M059J (cell line): Measurements from ENCODE around the gene LHFPL6. TPM values are rescaled to one million over a fixed set of nuclear protein-coding genes. Genes with fewer than 3 reads are reported as not detected.
A peak's percentile ranks its signal among the peaks of the same experiment; 100 is the strongest.

ENCODE experiments used
- DNase-seq: peaks from one replicate; pipeline ENCODE4 v3.0.0-alpha.2; 2012; ENCODE audit warnings: low read depth
- total RNA-seq: library from RNA; depleted of rRNA; stranded (reverse); fragments of >200 nt; shearing (Covaris generic); gene quantifications from 2 replicates; pipeline ENCODE4 v1.2.3, GENCODE V29; 2014

The LHFPL6 gene
- total RNA-seq, 1 experiment from 2014 or later = 39.0 TPM

DNA sequence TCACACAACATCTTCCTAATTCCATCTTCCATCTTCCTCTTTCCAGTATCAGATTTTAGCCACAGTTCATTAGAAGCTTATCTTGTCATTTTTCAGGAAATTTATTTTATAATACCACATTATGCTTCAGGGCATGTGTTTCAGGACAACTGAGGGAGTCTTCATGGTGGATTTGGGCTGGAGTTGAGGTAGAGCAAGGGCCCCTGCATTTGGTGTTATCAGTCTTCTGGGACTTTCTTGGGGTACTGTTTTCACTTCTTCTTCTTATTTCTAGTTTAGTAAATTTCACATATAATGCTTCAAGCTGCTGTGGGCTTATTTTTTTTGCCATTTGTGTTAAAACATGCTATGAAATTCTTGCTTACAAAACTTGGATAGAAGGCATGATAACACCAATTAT is 188.7 kb downstream of the LHFPL6 start:
- DNase-seq = no peak

DNA sequence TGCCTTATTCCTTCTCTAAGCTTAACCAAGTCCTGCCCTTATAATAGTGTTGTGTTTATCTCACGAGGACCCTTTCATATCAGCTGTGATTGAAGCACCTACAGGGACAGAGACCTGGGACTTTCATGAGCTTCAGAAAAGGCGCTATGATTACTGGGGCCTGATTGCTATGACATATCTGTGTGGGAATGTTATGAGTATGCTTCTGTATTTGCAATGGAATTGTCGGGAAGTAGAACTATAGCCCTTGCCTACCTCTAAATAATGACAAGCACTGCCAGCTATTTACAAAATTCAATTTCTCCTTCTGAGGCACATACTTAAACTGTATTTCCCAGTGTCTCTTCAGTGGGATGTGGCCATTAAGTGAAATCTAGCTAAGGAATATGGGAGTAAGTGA is 191.5 kb downstream of the LHFPL6 start:
- no peak for DNase-seq

DNA sequence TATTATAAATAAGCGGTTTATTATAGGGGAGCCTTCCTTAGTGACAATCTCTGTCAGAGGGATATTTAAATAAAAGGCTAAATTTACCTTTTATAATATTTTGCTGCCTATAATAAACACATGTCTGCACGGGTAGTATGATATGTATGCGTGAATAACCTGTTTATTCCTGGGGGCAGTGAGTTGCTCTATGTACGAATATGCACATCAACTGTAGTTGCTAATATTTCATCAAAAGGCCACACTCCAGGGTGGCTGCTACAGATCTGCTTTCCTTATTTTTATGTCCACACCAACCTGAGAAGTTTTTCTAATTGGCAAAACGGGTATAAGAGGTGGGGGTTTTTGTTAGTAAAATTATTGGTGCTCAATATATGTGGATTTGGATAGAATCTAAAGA is 192.0 kb downstream of the LHFPL6 start:
- DNase-seq = no peak

DNA sequence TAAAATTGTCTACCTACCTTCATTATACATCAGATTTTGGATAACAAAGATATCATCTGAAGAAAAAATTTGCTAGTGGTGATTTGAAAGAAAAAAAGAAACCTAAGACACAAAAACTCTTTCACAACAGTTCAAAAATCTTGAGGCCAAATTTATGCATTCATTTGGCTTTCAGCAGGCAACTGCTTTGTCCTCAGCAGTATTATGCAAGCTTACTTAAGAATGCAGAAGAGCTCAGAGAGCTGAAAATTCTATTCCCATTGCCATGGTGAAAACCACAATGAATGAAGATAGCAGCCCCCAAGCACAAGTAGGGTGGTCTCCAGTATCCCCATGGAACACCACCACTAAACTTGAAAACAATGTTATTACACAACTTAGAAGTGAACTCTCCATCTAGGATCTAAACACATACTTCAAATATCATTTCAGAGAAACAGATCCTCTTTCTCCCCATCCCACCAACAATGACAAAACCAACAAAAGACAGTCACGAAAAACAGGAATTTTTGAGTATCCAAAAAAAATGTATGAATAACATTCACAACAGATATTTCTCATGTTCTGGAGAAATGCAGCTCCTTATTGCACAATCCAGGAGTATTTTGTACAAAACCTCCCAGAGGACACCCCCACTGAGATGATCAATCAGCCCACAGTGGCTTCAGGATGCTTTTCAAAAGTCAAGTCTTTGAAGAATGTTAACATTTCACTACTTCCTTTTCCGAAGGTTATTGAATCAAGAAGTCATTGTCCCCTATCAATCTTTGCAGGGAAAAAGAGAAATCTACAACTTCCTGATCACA is 192.7 kb downstream of the LHFPL6 start:
- DNase-seq = no peak

DNA sequence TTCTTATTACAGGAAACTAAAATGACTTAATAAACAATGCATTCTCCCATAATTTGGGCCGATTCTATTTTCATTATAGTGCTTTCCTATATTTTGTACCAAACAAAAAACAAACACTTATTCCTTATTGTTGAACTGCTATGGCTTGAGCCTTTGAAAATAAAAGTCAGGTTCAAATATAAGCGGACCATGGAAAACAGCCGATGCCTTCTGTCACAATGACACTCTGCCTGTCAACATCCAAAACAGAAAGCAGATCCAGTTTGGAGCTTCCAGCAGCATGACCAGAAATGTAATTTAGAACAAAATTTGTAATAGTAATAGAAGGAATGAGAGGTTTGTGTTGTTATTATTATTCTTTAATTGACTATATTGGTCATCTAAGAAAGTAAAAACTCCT is 194.5 kb downstream of the LHFPL6 start:
- DNase-seq = no peak

GRCh38 chr13:39407786-39408185 is 195.2 kb downstream of the LHFPL6 start:
- DNase-seq = no peak

GRCh38 chr13:39407138-39407537 is 195.9 kb downstream of the LHFPL6 start:
- DNase-seq = no peak

GRCh38 chr13:39406688-39407087 is 196.3 kb downstream of the LHFPL6 start:
- peak; percentile 11 for DNase-seq

GRCh38 chr13:39405596-39406205 is 197.3 kb downstream of the LHFPL6 start:
- peak; percentile 3 for DNase-seq

DNA sequence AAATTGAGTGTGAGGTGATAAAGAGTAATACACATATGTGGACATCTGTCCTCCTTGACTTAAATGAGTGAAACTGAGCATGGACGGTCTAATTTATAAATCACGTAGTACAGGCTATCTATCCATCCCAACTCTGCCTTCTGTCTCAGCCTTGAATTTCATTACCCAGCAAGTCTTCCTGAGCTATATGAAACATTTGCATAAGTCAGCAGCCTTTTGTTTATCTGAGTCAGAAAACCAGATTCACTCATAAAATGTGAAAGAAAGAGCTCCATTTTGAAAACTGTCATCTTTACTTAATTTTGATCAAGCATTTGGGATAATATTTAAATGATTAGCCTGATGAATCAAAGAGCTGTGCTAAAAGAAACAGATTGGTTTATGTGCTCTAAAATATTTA is 197.9 kb downstream of the LHFPL6 start:
- no peak for DNase-seq

DNA sequence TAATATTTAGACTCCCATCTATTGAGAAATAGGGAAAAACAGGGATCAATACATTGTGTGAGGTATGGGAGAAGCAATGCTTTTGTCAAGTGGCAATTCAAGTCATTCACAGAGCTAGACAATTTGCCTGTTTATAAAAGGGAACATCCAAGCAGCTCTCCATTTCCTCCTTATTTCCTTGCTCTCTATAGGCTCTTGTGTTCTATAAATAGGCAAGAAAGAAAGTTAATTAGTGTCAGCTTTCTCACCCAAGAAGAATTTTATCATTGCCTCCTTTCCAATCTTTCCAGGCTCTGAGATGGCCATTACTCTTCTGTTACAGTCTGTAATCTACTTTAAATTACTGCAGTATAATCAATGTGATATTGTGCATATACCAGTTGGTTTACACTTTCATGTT is 199.9 kb downstream of the LHFPL6 start:
- DNase-seq = no peak

DNA sequence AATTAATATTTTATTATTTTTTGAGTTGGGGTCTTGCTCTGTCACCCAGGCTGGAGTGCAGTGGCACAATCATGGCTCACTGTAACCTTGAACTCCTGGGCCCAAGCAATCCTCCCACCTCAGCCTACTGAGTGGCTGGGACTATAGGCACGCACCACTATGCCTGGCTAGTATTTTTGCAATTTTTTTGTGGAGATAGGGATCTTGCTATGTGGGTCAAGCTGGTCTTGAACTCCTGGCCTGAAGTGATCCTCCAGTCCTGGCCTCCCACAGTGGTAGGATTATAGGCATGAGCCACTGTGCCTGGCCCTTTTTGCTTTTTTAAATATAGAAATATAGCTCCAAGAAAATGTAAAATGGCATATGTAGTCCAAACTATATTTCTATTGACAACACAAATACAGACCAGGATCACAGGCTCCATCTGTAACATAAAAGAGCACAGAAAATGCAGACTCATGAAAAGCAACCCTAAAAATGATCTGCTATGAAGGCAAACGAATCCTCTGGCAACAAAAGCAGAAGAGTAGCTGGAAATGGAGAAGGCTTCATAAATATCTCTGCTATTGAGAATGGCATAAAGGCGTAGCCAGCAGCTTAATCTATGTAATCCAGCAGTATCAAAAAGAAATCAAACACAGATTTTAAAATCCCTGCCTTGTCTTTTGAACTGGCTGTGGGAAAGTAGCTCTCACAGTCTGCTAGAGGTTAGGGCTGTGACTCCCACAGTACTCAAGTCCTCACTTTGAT is 200.6 kb downstream of the LHFPL6 start:
- DNase-seq = no peak

- DNase-seq = no peak
These were observed 201.2 kb downstream of the LHFPL6 start for GRCh38 chr13:39401756-39402155.

GRCh38 chr13:39401046-39401705 is 201.8 kb downstream of the LHFPL6 start:
- no peak for DNase-seq

DNA sequence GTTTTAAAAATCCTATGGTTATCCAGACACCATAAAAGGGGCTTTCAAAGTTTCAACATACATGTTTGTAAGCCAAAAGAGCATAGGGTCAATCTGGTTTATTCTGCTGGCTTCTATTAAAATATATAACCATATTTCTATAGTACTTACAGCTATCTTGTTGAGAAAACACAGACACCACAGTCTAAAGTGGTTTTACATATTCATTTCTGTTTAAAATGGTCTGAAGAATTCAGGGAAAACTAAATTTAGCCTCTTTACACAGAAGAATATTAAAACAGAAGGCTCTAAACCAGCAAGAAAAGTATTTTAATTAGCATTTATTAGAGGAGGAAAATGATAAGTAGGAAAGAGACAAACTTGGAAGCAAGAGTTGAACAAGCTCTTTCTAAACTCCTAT is 203.9 kb downstream of the LHFPL6 start:
- no peak for DNase-seq

DNA sequence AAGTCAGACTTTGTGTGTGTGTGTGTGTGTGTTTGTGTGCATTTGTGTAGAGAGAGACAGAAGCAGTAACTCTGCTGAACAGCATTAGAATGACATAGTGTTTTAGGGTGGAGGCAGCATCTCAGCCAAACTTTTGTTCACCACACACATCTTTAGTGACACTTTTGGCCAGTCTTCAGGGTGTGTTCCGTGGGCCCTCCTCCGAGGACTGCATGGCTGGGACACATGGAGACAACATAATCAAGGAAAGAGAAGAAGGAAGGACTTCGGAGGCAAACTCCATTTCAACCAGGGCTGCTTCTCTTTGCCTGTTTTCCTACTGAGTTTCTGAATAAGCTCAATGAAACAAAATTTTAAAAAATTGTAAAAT is 205.1 kb downstream of the LHFPL6 start:
- DNase-seq = no peak

DNA sequence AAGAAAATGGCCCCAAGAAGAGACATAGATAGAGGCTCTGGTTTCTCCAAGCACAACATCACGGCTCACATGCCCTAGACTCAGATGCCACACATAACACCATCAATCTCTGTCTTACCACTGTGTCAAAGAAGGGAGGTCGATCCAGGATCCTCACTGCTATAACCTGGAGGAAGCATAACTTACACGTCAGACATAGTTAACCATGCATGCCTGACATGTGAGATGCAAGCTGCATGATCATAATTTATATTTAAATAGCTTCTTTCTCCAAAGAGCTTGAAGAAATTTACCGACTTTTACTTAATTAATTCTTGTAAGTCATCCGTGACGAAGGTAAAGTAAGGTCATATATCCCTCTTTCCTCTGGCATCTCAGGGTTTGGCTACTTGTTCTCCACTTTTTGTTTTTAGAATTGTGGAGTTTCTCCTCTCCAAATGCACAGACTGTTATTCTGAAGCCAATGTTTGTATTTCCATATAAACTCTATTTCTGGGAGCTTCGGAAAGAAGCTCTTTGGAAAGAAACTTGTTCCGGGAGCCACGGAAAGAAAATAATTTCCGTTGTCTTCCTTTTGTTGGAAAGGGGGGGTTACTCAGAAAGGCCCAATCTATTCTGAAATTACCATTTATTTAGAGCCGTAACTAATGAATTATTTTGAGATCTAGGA is 205.6 kb downstream of the LHFPL6 start:
- no peak for DNase-seq

- no peak for DNase-seq
These were observed 208.0 kb downstream of the LHFPL6 start for GRCh38 chr13:39394796-39395678.

- no peak for DNase-seq
These were observed 211.2 kb downstream of the LHFPL6 start for GRCh38 chr13:39391761-39392160.

GRCh38 chr13:39389013-39389412 is 214.0 kb downstream of the LHFPL6 start:
- DNase-seq = no peak
